ENCODE data around the gene CLRN1.

DNA sequence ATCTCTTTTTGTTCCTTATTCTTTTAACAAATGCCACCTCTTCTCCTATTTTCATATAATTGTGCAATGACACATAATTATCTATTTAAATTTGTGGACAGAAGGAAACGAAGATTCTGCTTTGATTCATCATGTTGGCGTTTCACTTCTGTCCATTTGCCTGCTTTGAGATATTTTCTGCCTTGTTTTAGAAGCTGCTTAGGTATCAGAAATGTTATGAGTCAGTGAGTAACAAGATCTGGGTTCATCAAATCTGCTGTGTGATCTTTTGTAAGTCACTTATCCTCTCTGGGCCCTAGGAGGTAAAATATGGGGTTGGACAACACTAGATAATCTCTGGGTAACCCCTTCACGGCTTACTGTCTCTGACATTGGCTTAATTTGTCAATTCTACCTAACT is 60.0 kb downstream of the CLRN1 start:
- TF ChIP-seq CTCF (IDR thresholded peaks at IDR 0.05; ENCODE audit: low read depth, low read length) = no peak
- TF ChIP-seq POLR2A (IDR thresholded peaks at IDR 0.05; ENCODE audit: extremely low read depth, insufficient read length) = no peak
- TF ChIP-seq, protein P1, sequence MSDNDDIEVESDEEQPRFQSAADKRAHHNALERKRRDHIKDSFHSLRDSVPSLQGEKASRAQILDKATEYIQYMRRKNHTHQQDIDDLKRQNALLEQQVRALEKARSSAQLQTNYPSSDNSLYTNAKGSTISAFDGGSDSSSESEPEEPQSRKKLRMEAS (IDR thresholded peaks at IDR 0.05; ENCODE audit: low read depth, low read length) = no peak
